Measurements from ENCODE around the gene BICD2.

- TF ChIP-seq, protein P1, sequence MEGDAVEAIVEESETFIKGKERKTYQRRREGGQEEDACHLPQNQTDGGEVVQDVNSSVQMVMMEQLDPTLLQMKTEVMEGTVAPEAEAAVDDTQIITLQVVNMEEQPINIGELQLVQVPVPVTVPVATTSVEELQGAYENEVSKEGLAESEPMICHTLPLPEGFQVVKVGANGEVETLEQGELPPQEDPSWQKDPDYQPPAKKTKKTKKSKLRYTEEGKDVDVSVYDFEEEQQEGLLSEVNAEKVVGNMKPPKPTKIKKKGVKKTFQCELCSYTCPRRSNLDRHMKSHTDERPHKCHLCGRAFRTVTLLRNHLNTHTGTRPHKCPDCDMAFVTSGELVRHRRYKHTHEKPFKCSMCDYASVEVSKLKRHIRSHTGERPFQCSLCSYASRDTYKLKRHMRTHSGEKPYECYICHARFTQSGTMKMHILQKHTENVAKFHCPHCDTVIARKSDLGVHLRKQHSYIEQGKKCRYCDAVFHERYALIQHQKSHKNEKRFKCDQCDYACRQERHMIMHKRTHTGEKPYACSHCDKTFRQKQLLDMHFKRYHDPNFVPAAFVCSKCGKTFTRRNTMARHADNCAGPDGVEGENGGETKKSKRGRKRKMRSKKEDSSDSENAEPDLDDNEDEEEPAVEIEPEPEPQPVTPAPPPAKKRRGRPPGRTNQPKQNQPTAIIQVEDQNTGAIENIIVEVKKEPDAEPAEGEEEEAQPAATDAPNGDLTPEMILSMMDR (conservative IDR thresholded peaks at IDR 0.05 in 1 of 2, IDR thresholded peaks at IDR 0.05 in 1 of 2; ENCODE audit: low read depth in 1 of 2, low read length in 2 of 2) = no peak
- no peak for TF ChIP-seq EZH2 (IDR thresholded peaks at IDR 0.05; ENCODE audit: low read length, missing control alignments)
Measured at GRCh38 chr9:92666912-92667532, 97.6 kb downstream of the BICD2 start.
